DLD1 (cell line): Measurements from ENCODE around the gene AUTS2.

Source experiments
- in situ Hi-C: cut with HindIII; loops from 2 replicates; pipeline ENCODE4 v1.10.0; 2017; ENCODE audit warnings: low sequenced_read_pairs

Gene AUTS2

DNA sequence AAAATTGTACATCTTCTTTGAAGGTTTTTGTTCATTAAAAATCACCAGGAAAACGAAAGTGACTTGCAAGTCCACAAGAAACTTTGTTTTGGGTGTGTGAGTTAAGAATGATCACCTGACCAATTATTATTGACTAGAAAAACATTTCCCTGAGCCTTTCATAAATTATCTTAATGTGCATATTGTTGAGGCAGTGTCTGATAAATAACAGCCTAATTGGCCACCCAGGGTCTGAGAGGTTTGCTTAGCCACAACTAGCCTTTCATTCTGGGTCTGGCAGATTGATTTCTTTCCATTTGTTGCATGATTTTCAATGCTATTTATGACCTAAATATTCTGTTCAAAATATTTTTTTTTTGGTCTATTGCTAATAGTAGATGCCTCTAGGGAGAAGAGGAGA is 152.8 kb downstream of the AUTS2 start:
- in situ Hi-C loops, result no loop called here

GRCh38 chr7:69753981-69754380 is 155.7 kb downstream of the AUTS2 start:
- in situ Hi-C loops, result no loop called here

DNA sequence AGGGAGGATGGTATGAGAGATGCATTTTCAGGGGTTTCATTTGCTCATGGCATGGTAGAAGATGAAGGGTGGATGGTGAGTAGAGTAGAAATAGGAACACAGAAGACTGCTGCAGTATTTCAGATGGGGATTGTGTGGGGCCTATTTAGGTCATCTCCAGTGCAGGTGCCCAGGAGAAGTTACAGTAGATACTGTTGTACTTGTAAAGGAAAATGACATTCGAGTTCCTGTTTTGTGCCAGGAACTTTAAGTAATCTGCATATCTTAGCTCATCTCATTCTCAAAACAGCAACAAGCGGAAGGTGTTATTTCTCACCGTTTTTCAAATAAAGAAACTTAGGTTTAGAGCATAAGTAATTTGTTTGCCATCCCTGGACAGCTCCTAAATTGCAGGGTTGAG is 156.2 kb downstream of the AUTS2 start:
- in situ Hi-C loops, result no loop called here

DNA sequence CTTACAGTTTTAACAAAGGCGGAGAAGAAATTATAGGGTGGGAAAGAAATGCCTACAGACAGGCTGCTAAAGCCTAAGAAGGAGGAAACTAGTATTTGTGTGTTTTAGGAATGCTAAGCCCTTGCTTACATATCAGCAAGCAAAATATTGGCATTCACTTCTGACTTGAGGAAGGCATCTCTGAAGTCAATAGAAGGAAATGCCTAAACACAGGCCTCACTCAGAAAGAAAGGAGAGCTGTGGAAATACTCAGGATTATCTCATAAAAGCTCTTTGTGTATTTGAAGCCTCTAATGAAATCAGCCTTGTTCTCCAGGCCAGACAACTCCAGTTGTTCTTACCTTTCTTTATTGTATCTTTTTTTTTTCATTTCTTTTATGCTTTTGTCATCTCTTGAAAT is 158.0 kb downstream of the AUTS2 start:
- in situ Hi-C loops, result no loop called here

- in situ Hi-C loops, result no loop called here
Observed at GRCh38 chr7:69757528-69757927, 159.3 kb downstream of the AUTS2 start.

GRCh38 chr7:69757981-69758430 is 159.7 kb downstream of the AUTS2 start:
- in situ Hi-C loops, result no loop called here

DNA sequence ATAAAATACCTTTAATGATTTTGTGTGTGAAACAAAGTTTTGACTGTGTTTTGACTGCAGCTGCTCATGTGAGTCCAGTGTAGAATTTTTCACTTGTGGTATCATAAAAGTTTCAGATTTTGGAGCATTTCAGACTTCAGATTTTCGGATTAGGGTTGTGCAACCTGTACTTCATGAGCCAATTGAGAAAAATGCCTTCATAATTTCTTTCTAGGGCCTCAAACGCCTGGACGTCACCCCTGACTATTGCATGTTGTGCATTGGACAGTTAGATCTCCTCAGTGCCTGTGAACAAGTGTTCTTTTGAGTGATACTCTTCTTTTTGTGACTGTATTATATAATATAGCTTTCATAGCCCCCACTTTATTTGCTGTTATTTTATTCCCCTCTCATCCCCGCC is 161.1 kb downstream of the AUTS2 start:
- in situ Hi-C loops, result no loop called here

GRCh38 chr7:69761290-69761922 is 163.1 kb downstream of the AUTS2 start:
- in situ Hi-C loops, result no loop called here

GRCh38 chr7:69762821-69763352 is 164.6 kb downstream of the AUTS2 start:
- in situ Hi-C loops, result no loop called here

DNA sequence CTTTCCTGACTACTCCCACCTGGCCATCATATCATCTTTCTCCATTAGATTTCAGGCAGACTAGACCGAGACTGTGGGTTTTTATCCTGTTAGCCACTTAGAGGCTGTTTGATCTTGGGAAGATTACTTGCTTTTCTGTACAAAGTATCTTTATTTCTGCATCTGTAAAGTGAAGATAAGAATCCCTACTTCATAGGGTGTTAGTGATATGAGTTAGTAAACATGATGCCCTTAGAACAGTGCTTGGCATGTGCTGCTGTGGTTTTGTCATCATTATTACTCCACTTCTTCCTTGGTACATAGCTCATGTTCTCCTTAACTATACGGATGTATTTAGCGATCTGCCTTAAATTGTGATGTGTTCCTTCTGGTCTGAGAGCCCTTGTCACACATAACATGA is 165.2 kb downstream of the AUTS2 start:
- in situ Hi-C loops, result no loop called here

- in situ Hi-C loops, result no loop called here
Observed at GRCh38 chr7:69764147-69764546, 165.9 kb downstream of the AUTS2 start.

DNA sequence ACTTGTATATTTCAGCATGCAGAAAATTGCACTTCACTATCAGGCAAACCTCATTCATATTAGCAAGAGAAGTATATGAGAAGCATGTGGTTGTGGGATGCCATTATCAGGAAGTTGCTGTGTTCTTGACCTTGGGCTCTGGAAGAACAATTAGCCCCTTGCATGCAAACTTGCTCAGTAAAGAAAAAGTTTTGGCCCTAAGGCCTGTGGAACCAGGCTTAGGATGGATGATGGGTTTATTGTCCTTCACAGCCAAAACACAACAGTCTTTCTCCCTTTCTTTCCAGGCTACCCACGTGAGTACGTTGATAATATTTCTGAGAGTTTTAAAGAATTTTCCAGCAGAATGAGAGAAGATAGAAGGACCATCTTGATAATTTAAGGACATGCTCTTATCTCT is 166.4 kb downstream of the AUTS2 start:
- in situ Hi-C loops, result no loop called here

- in situ Hi-C loops, result no loop called here
Observed at GRCh38 chr7:69765879-69766278, 167.6 kb downstream of the AUTS2 start.

DNA sequence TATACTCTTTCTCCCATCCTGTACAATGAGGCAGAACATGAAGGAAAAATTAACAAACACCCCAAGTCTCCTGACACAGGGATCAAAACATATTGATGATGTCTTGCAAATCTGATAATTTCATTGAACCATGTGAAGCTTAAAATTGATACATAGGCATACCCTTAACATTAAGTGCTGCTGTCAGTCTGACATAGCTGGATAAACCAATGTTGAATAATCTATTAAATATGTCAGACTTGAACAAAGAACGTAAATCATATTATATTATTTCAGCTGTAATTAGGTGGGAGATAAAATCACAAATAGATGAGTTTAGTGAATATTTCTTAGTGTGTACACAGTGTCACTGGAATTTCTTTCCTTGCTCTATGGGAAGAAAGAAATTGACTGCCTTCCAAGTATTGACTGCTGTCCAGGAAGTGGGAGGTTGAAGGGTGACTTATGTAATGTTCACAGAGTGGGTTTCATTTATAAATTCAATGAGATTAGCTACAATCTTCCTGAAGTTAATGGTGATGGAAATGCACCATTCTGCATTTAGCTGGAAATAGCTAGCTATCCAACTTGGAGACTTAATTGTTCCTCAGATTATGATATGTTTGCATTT is 170.8 kb downstream of the AUTS2 start:
- in situ Hi-C loops, result no loop called here

DNA sequence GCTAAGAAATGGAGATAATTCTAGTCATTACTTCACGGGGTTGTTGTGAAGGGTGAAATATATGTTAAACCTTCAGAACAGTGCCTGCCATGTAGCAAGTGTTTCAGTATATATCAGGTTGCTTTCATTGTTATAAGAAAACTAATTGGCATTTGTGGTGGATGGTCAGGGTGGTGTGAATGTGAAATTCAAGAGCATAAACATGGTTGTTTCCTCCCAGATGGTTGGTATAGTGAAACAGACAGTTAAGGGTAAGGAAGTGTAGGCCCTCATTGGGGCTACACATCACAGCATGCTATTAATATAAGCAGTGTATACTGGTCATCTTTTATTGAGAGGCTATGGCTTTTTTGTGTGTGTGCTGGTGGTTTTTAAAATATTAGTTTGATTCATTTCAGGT is 171.6 kb downstream of the AUTS2 start:
- in situ Hi-C loops, result no loop called here

DNA sequence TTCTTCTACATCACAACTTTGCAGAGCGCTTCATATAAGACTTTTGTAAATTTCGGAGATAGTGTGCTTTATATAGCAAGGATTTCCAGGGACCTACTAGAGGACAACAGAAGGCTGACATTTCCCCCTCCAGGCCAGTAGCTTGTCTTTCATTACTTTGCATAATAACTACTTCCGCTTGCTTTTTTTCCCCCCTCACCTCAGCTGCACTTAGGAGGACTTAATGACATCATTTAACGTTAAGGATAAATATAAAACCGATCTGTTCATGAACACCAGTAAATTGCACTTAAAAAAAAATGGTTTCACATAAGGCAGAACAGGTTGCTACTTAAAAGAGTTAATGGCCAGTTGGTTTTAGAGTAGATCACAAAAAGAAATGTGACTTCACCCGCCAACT is 172.3 kb downstream of the AUTS2 start:
- in situ Hi-C loops, result no loop called here

GRCh38 chr7:69772718-69773436 is 174.6 kb downstream of the AUTS2 start:
- in situ Hi-C loops, result no loop called here

- in situ Hi-C loops, result no loop called here
Observed at GRCh38 chr7:69773535-69774225, 175.4 kb downstream of the AUTS2 start.

GRCh38 chr7:69775231-69775771 is 177.0 kb downstream of the AUTS2 start:
- in situ Hi-C loops, result no loop called here

- in situ Hi-C loops, result no loop called here
Observed at GRCh38 chr7:69776611-69777010, 178.3 kb downstream of the AUTS2 start.

GRCh38 chr7:69778138-69778537 is 179.9 kb downstream of the AUTS2 start:
- in situ Hi-C loops, result no loop called here
